ENCODE results near the gene SARS2.

- TF ChIP-seq, protein P1, sequence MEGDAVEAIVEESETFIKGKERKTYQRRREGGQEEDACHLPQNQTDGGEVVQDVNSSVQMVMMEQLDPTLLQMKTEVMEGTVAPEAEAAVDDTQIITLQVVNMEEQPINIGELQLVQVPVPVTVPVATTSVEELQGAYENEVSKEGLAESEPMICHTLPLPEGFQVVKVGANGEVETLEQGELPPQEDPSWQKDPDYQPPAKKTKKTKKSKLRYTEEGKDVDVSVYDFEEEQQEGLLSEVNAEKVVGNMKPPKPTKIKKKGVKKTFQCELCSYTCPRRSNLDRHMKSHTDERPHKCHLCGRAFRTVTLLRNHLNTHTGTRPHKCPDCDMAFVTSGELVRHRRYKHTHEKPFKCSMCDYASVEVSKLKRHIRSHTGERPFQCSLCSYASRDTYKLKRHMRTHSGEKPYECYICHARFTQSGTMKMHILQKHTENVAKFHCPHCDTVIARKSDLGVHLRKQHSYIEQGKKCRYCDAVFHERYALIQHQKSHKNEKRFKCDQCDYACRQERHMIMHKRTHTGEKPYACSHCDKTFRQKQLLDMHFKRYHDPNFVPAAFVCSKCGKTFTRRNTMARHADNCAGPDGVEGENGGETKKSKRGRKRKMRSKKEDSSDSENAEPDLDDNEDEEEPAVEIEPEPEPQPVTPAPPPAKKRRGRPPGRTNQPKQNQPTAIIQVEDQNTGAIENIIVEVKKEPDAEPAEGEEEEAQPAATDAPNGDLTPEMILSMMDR (conservative IDR thresholded peaks at IDR 0.05; ENCODE audit: low read depth, low read length) = no peak
- TF ChIP-seq EZH2 (IDR thresholded peaks at IDR 0.05; ENCODE audit: low read length, unreplicated experiment) (no peak), EZH2phosphoT487 (IDR thresholded peaks at IDR 0.05; ENCODE audit: borderline replicate concordance, low read length) (no peak)
These were observed 44.8 kb upstream of the SARS2 start, which contains the start of gene FBXO17 for GRCh38 chr19:38975214-38975860.

All from PC-3 (cell line).